Keratinocyte (primary cell): ENCODE results near the gene SLAIN1. TPM values are rescaled to one million over a fixed set of nuclear protein-coding genes. Genes with fewer than 3 reads are reported as not detected.

Source experiments
- DNase-seq: peaks from one replicate; pipeline ENCODE4 v3.0.0-alpha.2; 2011; ENCODE audit warnings: low read depth, missing footprints, low spot score
- FAIRE-seq: peaks from 2 replicates; lab custom pipeline; 2011; peaks lifted over from hg19 to GRCh38; lab: Jason Lieb, UNC
- H2AFZ ChIP-seq: 2 replicates; pipeline ENCODE4 v1.6.0; 2012; ENCODE audit warnings: low read length, control low read depth, inconsistent platforms; ENCODE audit not compliant: control insufficient read depth
- H3K27ac ChIP-seq: 2 replicates; pipeline ENCODE4 v1.5.1; 2011; ENCODE audit warnings: low read length; ENCODE audit not compliant: control insufficient read depth, insufficient read depth
- H3K27me3 ChIP-seq: 3 replicates; pipeline ENCODE4 v1.6.0; 2011; ENCODE audit warnings: low read length; ENCODE audit not compliant: control insufficient read depth, insufficient read depth; ENCODE audit errors: extremely low read depth
- H3K36me3 ChIP-seq, 2 experiments: 2 replicates in 1 of 2; 3 replicates in 1 of 2; pipeline ENCODE4 v1.5.1; 2011; ENCODE audit warnings: low read length in 2 of 2, mild to moderate bottlenecking in 1 of 2; ENCODE audit not compliant: control insufficient read depth in 2 of 2, insufficient read depth in 2 of 2; ENCODE audit errors: extremely low read depth in 1 of 2
- H3K4me1 ChIP-seq: 3 replicates; pipeline ENCODE4 v1.5.1; 2011; ENCODE audit warnings: low read length; ENCODE audit not compliant: control insufficient read depth, insufficient read depth; ENCODE audit errors: extremely low read depth
- H3K4me2 ChIP-seq: 3 replicates; pipeline ENCODE4 v1.6.0; 2011; ENCODE audit warnings: low read depth, low read length; ENCODE audit not compliant: control insufficient read depth, insufficient read depth; ENCODE audit errors: extremely low read depth
- H3K4me3 ChIP-seq, 3 experiments: fragments of 200-600 bp in 1 of 3; sonication (generic) in 1 of 3; 2 replicates in 2 of 3; 3 replicates in 1 of 3; pipeline ENCODE4 v1.5.1; 2011 to 2016; ENCODE audit warnings: low read length in 3 of 3, mild to moderate bottlenecking in 3 of 3, control low read depth in 2 of 3, inconsistent platforms in 1 of 3, low read depth in 1 of 3, mixed read lengths in 1 of 3, mixed run types in 1 of 3, moderate library complexity in 1 of 3; ENCODE audit not compliant: control insufficient read depth in 2 of 3, insufficient read depth in 2 of 3; ENCODE audit errors: extremely low read depth in 1 of 3
- H3K79me2 ChIP-seq: 2 replicates; pipeline ENCODE4 v1.6.0; 2012; ENCODE audit warnings: low read length; ENCODE audit not compliant: control insufficient read depth, insufficient read depth
- H3K9ac ChIP-seq: 3 replicates; pipeline ENCODE4 v1.6.0; 2011; ENCODE audit warnings: low read length; ENCODE audit not compliant: control insufficient read depth, insufficient read depth; ENCODE audit errors: extremely low read depth
- H3K9me1 ChIP-seq: 3 replicates; pipeline ENCODE4 v1.6.0; 2011; ENCODE audit warnings: low read length; ENCODE audit not compliant: control insufficient read depth, insufficient read depth; ENCODE audit errors: extremely low read depth
- H3K9me3 ChIP-seq: 2 replicates; pipeline ENCODE4 v1.5.1; 2012; ENCODE audit warnings: low read depth, low read length; ENCODE audit not compliant: control insufficient read depth
- H4K20me1 ChIP-seq: 3 replicates; pipeline ENCODE4 v1.6.0; 2011; ENCODE audit warnings: low read length; ENCODE audit not compliant: control insufficient read depth, insufficient read depth; ENCODE audit errors: extremely low read depth
- EZH2 ChIP-seq: IDR thresholded peaks from one replicate; pipeline ENCODE4 v1.6.1; 2012; ENCODE audit warnings: inconsistent platforms, mild to moderate bottlenecking, low read length, moderate library complexity
- dilution Hi-C: fragments of 300-500 bp; cut with MboI; formaldehyde crosslinking; loops from one replicate; pipeline ENCODE4 v1.7.0; 2020; ENCODE audit warnings: low sequenced_read_pairs; ENCODE audit not compliant: extremely low pct_ligation_motif_present
- polyA plus RNA-seq, 5 experiments: library from polyadenylated mRNA; depleted of rRNA in 3 of 5; stranded (reverse) in 3 of 5; stranded (forward) in 1 of 5; unstranded in 1 of 5; fragments of >200 nt; gene quantifications; 1 replicate in 1 of 5; 2 replicates in 3 of 5; 3 replicates in 1 of 5; pipeline versions ENCODE4 v1.2.1 to v1.2.3, GENCODE V29; 2011 to 2012; ENCODE audit warnings: missing spikeins in 2 of 5, low read depth in 1 of 5, low replicate concordance in 1 of 5
- TF ChIP-seq, protein P1 (sequence below), 3 experiments: IDR thresholded peaks in 1 of 3; conservative IDR thresholded peaks in 1 of 3; optimal IDR thresholded peaks in 1 of 3; 2 replicates in 2 of 3; 3 replicates in 1 of 3; pipeline versions ENCODE3 to v1.5.1; 2011; ENCODE audit warnings: low read length in 3 of 3, mild to moderate bottlenecking in 3 of 3, moderate library complexity in 2 of 3, control low read depth in 1 of 3, inconsistent platforms in 1 of 3; ENCODE audit not compliant: insufficient read depth in 2 of 3; ENCODE audit errors: extremely low read depth in 1 of 3

The SLAIN1 gene
- polyA plus RNA-seq, 1 donor (not counting 4 experiments of a cell fraction or from before 2014, with no cell fraction given), result not detected

GRCh38 chr13:77724092-77724491, 26.6 kb downstream of the SLAIN1 start:
- TF ChIP-seq, protein P1, sequence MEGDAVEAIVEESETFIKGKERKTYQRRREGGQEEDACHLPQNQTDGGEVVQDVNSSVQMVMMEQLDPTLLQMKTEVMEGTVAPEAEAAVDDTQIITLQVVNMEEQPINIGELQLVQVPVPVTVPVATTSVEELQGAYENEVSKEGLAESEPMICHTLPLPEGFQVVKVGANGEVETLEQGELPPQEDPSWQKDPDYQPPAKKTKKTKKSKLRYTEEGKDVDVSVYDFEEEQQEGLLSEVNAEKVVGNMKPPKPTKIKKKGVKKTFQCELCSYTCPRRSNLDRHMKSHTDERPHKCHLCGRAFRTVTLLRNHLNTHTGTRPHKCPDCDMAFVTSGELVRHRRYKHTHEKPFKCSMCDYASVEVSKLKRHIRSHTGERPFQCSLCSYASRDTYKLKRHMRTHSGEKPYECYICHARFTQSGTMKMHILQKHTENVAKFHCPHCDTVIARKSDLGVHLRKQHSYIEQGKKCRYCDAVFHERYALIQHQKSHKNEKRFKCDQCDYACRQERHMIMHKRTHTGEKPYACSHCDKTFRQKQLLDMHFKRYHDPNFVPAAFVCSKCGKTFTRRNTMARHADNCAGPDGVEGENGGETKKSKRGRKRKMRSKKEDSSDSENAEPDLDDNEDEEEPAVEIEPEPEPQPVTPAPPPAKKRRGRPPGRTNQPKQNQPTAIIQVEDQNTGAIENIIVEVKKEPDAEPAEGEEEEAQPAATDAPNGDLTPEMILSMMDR (optimal IDR thresholded peaks at IDR 0.05 in 1 of 3, IDR thresholded peaks at IDR 0.05 in 1 of 3, conservative IDR thresholded peaks at IDR 0.05 in 1 of 3; ENCODE audit: extremely low read depth in 1 of 3, insufficient read depth in 2 of 3, low read length in 3 of 3), result no peak
- no peak for TF ChIP-seq EZH2
- H3K9me3 ChIP-seq, result no peaks in the 10 kb centered on the region
- H3K4me3 ChIP-seq, result no peak overlapping the region
- no peaks in the 10 kb centered on the region for H3K9me1 ChIP-seq
- H4K20me1 ChIP-seq, result no peaks in the 10 kb centered on the region
- no peaks in the 10 kb centered on the region for H3K79me2 ChIP-seq
- dilution Hi-C loops, result no loop called here
- no peaks in the 10 kb centered on the region for H3K4me1 ChIP-seq
- DNase-seq (no peak), FAIRE-seq (no peak)
- no peak overlapping the region for H3K27ac ChIP-seq
- no peak overlapping the region for H2AFZ ChIP-seq
- no peak overlapping the region for H3K4me2 ChIP-seq
- no peak overlapping the region for H3K9ac ChIP-seq
- H3K36me3 ChIP-seq, result no peaks in the 10 kb centered on the region
- no peaks in the 10 kb centered on the region for H3K27me3 ChIP-seq

GRCh38 chr13:77725071-77725470, 27.6 kb downstream of the SLAIN1 start:
- no peaks in the 10 kb centered on the region for H3K27me3 ChIP-seq
- no peaks in the 10 kb centered on the region for H3K9me1 ChIP-seq
- DNase-seq, result no peak
- H3K9me3 ChIP-seq, result no peaks in the 10 kb centered on the region
- dilution Hi-C loops, result no loop called here
- no peaks in the 10 kb centered on the region for H4K20me1 ChIP-seq
- H3K4me2 ChIP-seq, result no peak overlapping the region
- TF ChIP-seq, protein P1 (optimal IDR thresholded peaks at IDR 0.05 in 1 of 3, IDR thresholded peaks at IDR 0.05 in 1 of 3, conservative IDR thresholded peaks at IDR 0.05 in 1 of 3; ENCODE audit: extremely low read depth in 1 of 3, insufficient read depth in 2 of 3, low read length in 3 of 3), result no peak
- no peak for TF ChIP-seq EZH2
- H3K4me3 ChIP-seq, result no peak overlapping the region
- no peak overlapping the region for H3K27ac ChIP-seq
- H3K36me3 ChIP-seq, result no peaks in the 10 kb centered on the region
- FAIRE-seq, result no peak
- no peak overlapping the region for H3K9ac ChIP-seq
- no peaks in the 10 kb centered on the region for H3K4me1 ChIP-seq
- no peaks in the 10 kb centered on the region for H3K79me2 ChIP-seq
- H2AFZ ChIP-seq, result no peak overlapping the region
